Sigmoid colon (tissue), 4 donors: Measurements from ENCODE around the gene ALDOA.

Experiments
- CTCF ChIP-seq, 4 experiments: fragments of 450-650 bp in 3 of 4; fragments of 200-600 bp in 1 of 4; IDR thresholded peaks; one replicate each; pipeline ENCODE4 v1.5.1; 2016 to 2019; ENCODE audit warnings: antibody characterized with exemption in 4 of 4, mild to moderate bottlenecking in 3 of 4, moderate library complexity in 2 of 4
- EP300 ChIP-seq, 4 donors: sonication (generic); formaldehyde crosslinking; IDR thresholded peaks; one replicate each; pipeline ENCODE4 v1.6.1; 2017; ENCODE audit warnings: antibody characterized with exemption in 4 of 4
- POLR2AphosphoS5 ChIP-seq, 4 donors: sonication (generic); formaldehyde crosslinking; IDR thresholded peaks; one replicate each; pipeline ENCODE4 v1.6.1; 2017; ENCODE audit warnings: antibody characterized with exemption in 4 of 4

GRCh38 chr16:30076276-30076791, 10.8 kb downstream of the ALDOA start:
- no peak for TF ChIP-seq POLR2AphosphoS5 (IDR thresholded peaks at IDR 0.05)
- TF ChIP-seq EP300 (IDR thresholded peaks at IDR 0.05) = no peak
- TF ChIP-seq CTCF (IDR thresholded peaks at IDR 0.05) = no peak
